Skeletal muscle tissue (tissue), 4 donors: ENCODE results near the gene RHEB. TPM values are rescaled to one million over a fixed set of nuclear protein-coding genes. Genes with fewer than 3 reads are reported as not detected.
A peak's percentile ranks its signal among the peaks of the same experiment; 100 is the strongest.

Experiments used
- H3K27ac ChIP-seq: one replicate; pipeline ENCODE4 v1.7.0; 2013; ENCODE audit warnings: mild to moderate bottlenecking, low read depth, low read length, inconsistent platforms
- H3K27me3 ChIP-seq, 3 donors: one replicate each; pipeline ENCODE4 v1.7.0; 2013; ENCODE audit warnings: low read length in 3 of 3; ENCODE audit not compliant: control insufficient read depth in 3 of 3, insufficient read depth in 3 of 3
- H3K36me3 ChIP-seq, 3 donors: one replicate each; pipeline ENCODE4 v1.7.0; 2013; ENCODE audit warnings: low read length in 3 of 3; ENCODE audit not compliant: control insufficient read depth in 3 of 3, insufficient read depth in 3 of 3
- H3K4me1 ChIP-seq, 3 donors: one replicate each; pipeline ENCODE4 v1.7.0; 2013; ENCODE audit warnings: low read length in 3 of 3, mild to moderate bottlenecking in 3 of 3; ENCODE audit not compliant: control insufficient read depth in 3 of 3, insufficient read depth in 3 of 3
- H3K4me3 ChIP-seq, 3 donors: one replicate each; pipeline ENCODE4 v1.7.0; 2013; ENCODE audit warnings: low read length in 3 of 3
- H3K9ac ChIP-seq, 3 donors: one replicate each; pipeline ENCODE4 v1.7.0; 2013; ENCODE audit warnings: low read length in 3 of 3, mild to moderate bottlenecking in 3 of 3, moderate library complexity in 2 of 3, low read depth in 1 of 3
- H3K9me3 ChIP-seq, 3 donors: one replicate each; pipeline ENCODE4 v1.7.0; 2013; ENCODE audit warnings: low read length in 3 of 3; ENCODE audit not compliant: control insufficient read depth in 3 of 3
- total RNA-seq: library from RNA; depleted of rRNA; stranded (reverse); fragments of >200 nt; gene quantifications from one replicate; pipeline ENCODE4 v1.2.3, GENCODE V29; 2014
- donor health status: Osteomylitis.

RHEB gene
- total RNA-seq, 1 donor from 2014 or later = 73.6 TPM

GRCh38 chr7:151550656-151551286 is 31.1 kb upstream of the RHEB start:
- no peak overlapping the region for H3K4me3 ChIP-seq
- no peaks in the 10 kb centered on the region for H3K36me3 ChIP-seq
- peaks cover 6 to 14% (median 8%) of the 10 kb centered on the region in 3 donors for H3K4me1 ChIP-seq
- H3K27me3 ChIP-seq = peaks cover 0 to 5% (median 0%) of the 10 kb centered on the region in 3 donors
- no peaks in the 10 kb centered on the region for H3K9me3 ChIP-seq
- no peak overlapping the region for H3K27ac ChIP-seq
- H3K9ac ChIP-seq = no peak overlapping the region

DNA sequence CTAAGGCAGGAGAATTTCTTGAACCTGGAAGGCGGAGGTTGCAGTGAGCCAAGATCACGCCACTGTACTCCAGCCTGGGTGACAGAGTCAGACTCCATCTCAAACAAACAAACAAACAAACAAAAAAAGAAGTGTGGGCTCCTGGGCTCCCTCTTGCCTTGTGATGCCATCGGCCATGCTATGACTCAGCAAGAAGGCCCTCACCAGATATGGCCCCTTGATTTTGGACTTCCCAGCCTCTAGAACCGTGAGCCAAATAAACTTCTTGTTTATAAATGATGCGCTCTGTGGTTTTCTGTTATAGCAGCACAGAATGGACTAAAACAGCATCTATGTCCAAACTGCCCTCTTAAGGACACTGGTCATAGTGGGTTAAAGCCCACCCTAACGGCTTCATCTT is 29.9 kb upstream of the RHEB start:
- Histone ChIP-seq H3K27ac (no peak overlapping the region), H3K9me3 (no peaks in the 10 kb centered on the region), H3K27me3 (peaks cover 0 to 5% (median 0%) of the 10 kb centered on the region in 3 donors), H3K4me3 (no peak overlapping the region), H3K4me1 (peaks cover 6 to 14% (median 8%) of the 10 kb centered on the region in 3 donors), H3K9ac (no peak overlapping the region), H3K36me3 (no peaks in the 10 kb centered on the region)

DNA sequence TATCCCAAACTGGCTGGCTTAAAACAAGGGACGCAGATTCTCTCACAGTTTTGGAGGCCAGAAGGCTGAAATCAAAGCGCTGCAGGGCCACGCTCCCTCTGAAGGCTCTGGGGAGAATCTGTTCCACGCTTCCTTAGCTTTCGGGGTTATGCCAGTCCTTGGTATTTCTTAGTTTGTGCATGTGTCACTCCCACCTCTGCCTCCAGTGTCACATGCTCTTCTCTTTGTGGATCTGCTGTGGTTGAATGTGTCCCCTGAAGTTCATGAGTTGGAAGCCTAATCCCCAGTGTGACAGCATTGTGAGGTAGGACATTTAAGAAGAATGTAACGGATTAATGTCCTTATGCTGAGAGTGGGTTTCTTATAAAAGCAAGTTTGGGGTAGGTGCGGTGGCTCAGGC is 29.4 kb upstream of the RHEB start:
- no peaks in the 10 kb centered on the region for H3K36me3 ChIP-seq
- no peak overlapping the region for H3K9ac ChIP-seq
- H3K4me1 ChIP-seq = peaks cover 6 to 14% (median 8%) of the 10 kb centered on the region in 3 donors
- no peak overlapping the region for H3K27ac ChIP-seq
- H3K27me3 ChIP-seq = peaks cover 0 to 5% (median 0%) of the 10 kb centered on the region in 3 donors
- H3K9me3 ChIP-seq = no peaks in the 10 kb centered on the region
- no peak overlapping the region for H3K4me3 ChIP-seq

- no peaks in the 10 kb centered on the region for H3K36me3 ChIP-seq
- no peak overlapping the region for H3K4me3 ChIP-seq
- peaks cover 0 to 5% (median 0%) of the 10 kb centered on the region in 3 donors for H3K27me3 ChIP-seq
- H3K27ac ChIP-seq = no peak overlapping the region
- no peak overlapping the region for H3K9ac ChIP-seq
- no peaks in the 10 kb centered on the region for H3K9me3 ChIP-seq
- H3K4me1 ChIP-seq = peaks cover 11 to 13% (median 11%) of the 10 kb centered on the region in 3 donors
Observed at GRCh38 chr7:151544183-151544582, 24.5 kb upstream of the RHEB start.

- no peaks in the 10 kb centered on the region for H3K36me3 ChIP-seq
- peaks cover 19 to 25% (median 20%) of the 10 kb centered on the region in 3 donors for H3K4me1 ChIP-seq
- H3K4me3 ChIP-seq = no peak overlapping the region
- no peak overlapping the region for H3K27ac ChIP-seq
- H3K9me3 ChIP-seq = no peaks in the 10 kb centered on the region
- no peak overlapping the region for H3K9ac ChIP-seq
- H3K27me3 ChIP-seq = peaks cover 0 to 5% (median 0%) of the 10 kb centered on the region in 3 donors
Observed at GRCh38 chr7:151542606-151543130, 23.0 kb upstream of the RHEB start.

GRCh38 chr7:151541709-151542499 is 22.2 kb upstream of the RHEB start:
- no peaks in the 10 kb centered on the region for H3K36me3 ChIP-seq
- no peak overlapping the region for H3K9ac ChIP-seq
- H3K4me3 ChIP-seq = peak overlapping the region in 1 of 3 donors; percentile 24
- H3K27me3 ChIP-seq = peaks cover 0 to 5% (median 0%) of the 10 kb centered on the region in 3 donors
- H3K27ac ChIP-seq = no peak overlapping the region
- peaks cover 18 to 26% (median 21%) of the 10 kb centered on the region in 3 donors for H3K4me1 ChIP-seq
- no peaks in the 10 kb centered on the region for H3K9me3 ChIP-seq

- no peaks in the 10 kb centered on the region for H3K36me3 ChIP-seq
- no peaks in the 10 kb centered on the region for H3K27me3 ChIP-seq
- no peak overlapping the region for H3K27ac ChIP-seq
- no peaks in the 10 kb centered on the region for H3K9me3 ChIP-seq
- H3K4me1 ChIP-seq = peaks cover 18 to 26% (median 21%) of the 10 kb centered on the region in 3 donors
- no peak overlapping the region for H3K9ac ChIP-seq
- H3K4me3 ChIP-seq = no peak overlapping the region
Observed at GRCh38 chr7:151540146-151540545, 20.5 kb upstream of the RHEB start.

GRCh38 chr7:151539088-151539671 is 19.5 kb upstream of the RHEB start:
- peaks cover 18 to 26% (median 21%) of the 10 kb centered on the region in 3 donors for H3K4me1 ChIP-seq
- peak overlapping the region in 1 of 3 donors; percentile 44 for H3K9ac ChIP-seq
- no peaks in the 10 kb centered on the region for H3K9me3 ChIP-seq
- no peaks in the 10 kb centered on the region for H3K27me3 ChIP-seq
- H3K27ac ChIP-seq = no peak overlapping the region
- H3K4me3 ChIP-seq = no peak overlapping the region
- H3K36me3 ChIP-seq = no peaks in the 10 kb centered on the region

- H3K27ac ChIP-seq = no peak overlapping the region
- no peaks in the 10 kb centered on the region for H3K27me3 ChIP-seq
- peaks cover 18 to 26% (median 21%) of the 10 kb centered on the region in 3 donors for H3K4me1 ChIP-seq
- no peaks in the 10 kb centered on the region for H3K9me3 ChIP-seq
- H3K9ac ChIP-seq = peak overlapping the region in 1 of 3 donors; percentile 33
- H3K36me3 ChIP-seq = no peaks in the 10 kb centered on the region
- H3K4me3 ChIP-seq = no peak overlapping the region
Observed at GRCh38 chr7:151537818-151538561, 18.3 kb upstream of the RHEB start.
